Measurements from ENCODE around the gene HNRNPH2. TPM values are rescaled to one million over a fixed set of nuclear protein-coding genes. Genes with fewer than 3 reads are reported as not detected.

The HNRNPH2 gene
- total RNA-seq, 1 donor: 29.9 TPM

DNA sequence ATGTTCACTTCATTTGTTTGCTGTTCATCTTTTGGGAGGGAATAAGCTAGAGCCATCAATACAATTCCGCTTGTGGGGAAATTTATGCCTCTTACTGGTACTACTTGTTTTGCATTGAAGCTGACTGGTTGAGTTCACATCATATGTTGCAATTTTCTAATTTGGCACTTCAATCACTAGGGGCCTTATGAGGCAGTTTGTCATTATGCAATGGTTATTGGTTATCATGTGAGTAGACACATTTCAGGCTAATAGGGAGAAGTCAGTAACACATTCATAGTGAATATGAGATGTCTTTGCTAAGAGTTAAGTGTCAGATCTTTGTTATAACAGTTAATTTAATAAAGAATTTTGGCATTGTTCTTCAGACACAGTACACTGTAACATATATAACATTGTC is 12.2 kb upstream of the HNRNPH2 start:
- DNase-seq (ENCODE audit: low read depth in 2 of 3, low spot score in 2 of 3): no peak

DNA sequence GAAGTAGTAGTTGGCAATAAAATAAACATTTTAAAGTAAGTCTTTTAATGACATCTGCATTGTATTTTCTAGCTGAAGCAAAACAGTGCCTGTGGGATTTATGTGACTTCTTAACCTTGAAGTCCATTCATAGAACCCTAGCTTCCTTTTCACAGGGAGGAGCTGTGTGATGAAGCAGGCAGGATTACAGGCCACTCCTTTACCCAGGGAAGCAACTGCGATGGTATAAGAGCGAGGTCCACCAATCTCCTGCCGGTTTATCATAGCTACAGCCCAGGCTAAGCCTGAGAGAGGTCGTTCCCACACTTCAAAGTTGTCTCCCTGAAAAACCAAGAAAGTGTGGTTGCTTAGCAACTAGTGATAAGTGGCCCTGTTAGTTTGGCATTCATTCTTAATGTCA is 10.2 kb upstream of the HNRNPH2 start:
- no peak for DNase-seq (ENCODE audit: low read depth in 2 of 3, low spot score in 2 of 3)

DNA sequence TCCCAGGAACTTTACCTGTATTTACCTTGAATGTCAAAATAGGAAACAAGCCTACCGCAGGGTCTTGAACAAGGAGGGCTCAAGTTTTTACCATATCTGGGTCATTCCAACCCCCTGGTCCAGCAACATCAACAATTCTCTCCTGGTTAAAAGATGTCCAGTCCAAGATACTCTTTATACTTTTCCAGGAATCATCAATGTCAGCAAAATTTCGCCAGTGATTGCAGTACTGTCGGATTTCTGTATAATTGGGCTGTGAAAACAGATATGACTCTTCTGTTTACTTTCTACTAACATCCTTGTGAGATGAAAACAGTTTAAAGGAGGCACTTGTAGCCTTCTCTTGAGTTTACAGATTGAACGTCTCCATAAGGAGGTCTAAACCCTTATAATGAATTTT is 9.3 kb upstream of the HNRNPH2 start:
- DNase-seq (ENCODE audit: low read depth in 2 of 3, low spot score in 2 of 3): no peak

DNA sequence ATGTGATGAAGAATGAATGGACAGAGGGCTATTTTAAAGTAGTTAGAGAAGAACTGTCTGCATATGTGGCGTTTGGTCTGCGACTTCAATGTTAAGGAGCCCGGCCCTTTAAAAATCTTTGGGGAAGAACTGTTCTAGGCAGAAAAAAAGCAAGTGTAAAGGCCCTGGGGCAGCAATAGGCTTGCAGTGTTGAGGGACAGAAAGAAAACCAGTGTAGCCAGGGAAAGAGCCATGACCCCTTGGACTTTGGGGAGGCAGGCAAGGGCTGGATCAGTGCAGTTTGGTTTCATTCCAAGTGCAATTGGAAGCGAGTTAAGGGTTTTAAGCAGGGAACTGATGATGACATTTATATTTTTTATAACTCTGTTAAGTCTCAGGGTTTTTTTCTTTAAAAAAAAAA is 8.2 kb upstream of the HNRNPH2 start:
- no peak for DNase-seq (ENCODE audit: low read depth in 2 of 3, low spot score in 2 of 3)

DNA sequence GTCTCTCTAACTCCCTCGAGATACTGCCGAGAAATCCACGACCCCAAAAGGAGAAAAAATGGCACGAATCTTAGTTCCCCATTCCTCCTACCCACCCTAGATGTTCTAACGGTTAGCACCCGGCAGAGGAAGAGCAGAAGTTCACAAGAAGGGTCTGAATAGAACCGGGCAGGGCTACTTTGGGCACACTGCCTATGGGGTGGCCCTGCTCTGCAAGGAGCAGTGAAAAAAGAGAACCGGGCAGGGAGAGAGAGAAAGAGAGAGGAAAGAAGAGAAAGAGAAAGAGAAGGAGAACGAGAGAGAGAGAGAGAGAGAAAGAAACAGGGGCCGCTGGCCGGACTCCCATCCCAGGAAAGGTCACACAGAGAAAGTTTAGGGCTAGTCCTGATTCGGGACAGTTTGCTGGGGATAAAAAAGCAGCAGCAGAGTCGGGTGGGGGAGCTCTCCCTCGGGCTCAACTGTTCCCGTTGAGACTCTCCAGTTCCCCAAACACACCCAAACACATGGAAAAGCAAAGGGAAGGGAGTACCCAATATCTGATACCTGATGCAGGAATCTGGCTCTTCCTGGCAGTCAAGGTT is 765 bp upstream of the HNRNPH2 start:
- DNase-seq (ENCODE audit: low read depth in 2 of 3, low spot score in 2 of 3): peak in 1 of 3 donors; percentile 54

DNA sequence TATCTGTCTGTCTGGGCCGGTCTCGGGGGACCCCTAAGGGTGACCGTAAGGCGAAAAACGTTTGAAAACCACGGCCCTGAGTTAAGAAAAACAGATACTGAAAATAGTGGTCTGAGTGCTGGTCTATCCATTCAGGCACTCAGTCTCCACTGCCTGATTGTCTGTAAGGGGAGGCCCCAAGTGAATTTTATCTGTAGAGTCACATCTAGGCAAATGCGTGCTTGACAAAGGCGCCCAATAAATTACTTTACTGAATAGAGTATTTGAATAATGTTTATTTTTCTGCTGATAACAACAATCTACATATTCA is 465 bp downstream of the HNRNPH2 start:
- no peak for DNase-seq (ENCODE audit: low read depth in 2 of 3, low spot score in 2 of 3)

DNA sequence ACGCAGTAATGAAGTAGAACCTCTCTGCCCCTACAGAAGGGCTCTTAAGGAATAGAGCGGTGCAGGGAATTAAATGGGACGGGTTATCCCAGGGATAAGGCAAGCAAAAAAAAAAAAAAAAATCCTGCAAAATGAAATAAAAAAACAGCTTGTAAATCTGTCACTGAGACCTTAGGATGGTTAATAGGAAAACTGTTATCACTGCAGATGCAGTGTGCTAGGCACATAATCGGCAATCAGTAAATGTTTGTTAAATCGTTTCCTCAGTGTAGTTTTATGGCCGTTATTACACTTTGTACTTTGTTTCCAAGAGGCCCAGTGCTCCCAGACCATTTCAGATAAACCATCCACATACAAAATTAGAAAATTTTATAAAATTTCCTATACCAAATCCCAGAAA is 1.0 kb downstream of the HNRNPH2 start:
- DNase-seq (ENCODE audit: low read depth in 2 of 3, low spot score in 2 of 3): no peak

DNA sequence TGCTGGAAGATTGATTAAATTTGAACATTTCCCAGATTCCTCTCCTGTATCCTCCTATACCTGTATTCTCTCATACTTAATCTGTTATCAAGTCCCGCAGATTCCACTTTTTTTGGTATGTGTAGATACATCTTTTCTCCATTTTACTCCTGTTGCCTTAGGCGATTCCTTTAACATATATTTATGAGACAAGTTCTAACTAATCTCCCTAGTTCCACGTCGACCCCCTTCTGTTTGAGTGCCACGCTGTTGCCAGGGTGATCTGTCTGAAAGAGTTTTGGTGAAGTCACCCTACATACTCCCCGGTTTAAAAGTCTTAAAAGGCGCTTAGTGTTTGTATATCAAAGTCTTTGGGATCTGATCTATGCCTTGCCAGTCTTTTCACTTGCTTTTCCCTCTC is 2.4 kb downstream of the HNRNPH2 start:
- no peak for DNase-seq (ENCODE audit: low read depth in 2 of 3, low spot score in 2 of 3)

DNA sequence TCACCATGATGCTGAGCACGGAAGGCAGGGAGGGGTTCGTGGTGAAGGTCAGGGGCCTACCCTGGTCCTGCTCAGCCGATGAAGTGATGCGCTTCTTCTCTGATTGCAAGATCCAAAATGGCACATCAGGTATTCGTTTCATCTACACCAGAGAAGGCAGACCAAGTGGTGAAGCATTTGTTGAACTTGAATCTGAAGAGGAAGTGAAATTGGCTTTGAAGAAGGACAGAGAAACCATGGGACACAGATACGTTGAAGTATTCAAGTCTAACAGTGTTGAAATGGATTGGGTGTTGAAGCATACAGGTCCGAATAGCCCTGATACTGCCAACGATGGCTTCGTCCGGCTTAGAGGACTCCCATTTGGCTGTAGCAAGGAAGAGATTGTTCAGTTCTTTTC is 4.0 kb downstream of the HNRNPH2 start:
- no peak for DNase-seq (ENCODE audit: low read depth in 2 of 3, low spot score in 2 of 3)

DNA sequence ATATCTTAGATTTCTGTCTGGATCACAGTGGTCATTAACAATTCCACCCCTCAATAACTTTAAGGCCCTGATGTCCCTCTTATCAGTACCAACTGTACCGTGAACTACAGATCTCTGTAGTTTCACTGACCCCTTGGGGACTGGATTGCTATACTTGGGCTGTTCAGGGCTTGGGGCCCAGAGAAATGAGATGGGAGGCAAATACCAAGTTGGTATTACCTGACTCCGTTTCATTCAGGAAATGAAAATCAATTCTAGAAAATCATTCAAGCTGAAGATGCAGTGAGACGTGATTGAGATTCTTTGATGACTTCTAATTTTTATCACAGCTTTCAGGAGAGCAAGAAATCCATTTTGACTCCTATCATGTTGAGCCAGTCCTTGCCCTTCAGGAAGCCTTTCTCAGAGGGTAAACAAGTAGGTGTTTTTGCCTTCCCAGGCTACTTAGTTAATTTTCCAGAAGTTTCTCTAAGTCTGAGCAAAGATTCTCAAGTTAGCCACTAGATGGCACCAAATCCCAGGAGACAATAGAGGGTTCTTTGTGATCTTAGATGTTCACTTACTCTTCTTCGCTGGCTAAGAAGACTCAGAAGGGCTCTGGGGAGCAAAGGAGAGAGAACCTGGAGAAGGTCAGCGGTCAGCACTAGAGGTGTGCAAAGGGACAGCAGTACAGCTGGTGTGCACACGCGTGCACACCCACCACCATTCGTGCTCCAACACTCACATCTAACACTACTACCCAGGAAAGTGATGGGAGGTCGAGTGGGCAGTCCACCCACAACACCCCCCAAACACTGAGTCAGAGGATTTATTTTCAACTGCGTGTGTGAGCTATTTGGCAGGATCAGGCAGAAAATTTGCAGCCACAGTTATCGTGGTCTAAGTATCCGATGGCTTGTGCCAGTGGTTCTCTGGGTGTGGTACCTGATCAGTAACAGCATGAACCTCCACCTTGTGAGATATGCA is 7.4 kb downstream of the HNRNPH2 start:
- peak in 2 of 3 donors; percentile 55 to 82 for DNase-seq (ENCODE audit: low read depth in 2 of 3, low spot score in 2 of 3)

DNA sequence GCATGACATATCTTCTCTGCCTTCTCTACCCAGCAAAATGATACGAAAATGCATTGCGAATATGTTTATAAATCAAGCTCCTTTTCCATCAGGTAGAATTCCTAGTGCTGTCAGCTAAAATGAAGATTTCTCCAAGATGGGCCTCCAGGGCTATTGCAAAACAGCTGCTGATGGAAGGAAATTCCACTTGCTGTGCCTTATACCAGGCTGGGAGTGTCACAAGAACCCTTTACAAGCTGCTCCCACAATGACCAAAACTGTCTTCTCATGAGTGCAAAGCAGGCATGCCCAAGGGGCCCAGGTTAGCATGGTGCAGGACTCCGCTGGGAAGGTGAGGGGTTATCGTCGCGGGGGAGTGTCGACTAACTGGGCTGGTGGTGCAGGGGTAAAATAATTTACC is 8.7 kb downstream of the HNRNPH2 start:
- no peak for DNase-seq (ENCODE audit: low read depth in 2 of 3, low spot score in 2 of 3)

DNA sequence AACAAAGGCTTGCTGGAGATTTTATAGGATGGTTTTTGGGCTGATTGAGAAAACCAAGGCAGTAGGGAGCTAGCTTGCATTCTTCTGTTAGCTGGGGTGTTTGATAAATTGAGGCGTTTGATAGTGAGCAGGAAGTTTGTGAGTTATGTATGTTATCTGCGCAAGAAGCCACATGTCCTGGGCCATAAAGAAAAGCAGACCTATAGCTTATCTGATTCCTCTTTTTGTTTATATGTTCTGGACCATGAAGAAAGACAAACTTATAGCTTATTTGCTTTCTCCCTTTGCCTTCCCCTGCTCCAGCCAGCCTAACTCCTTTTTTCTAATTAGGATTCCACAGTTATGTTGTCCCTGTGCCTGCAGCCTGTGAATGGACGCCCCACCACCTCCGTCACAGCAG is 9.2 kb downstream of the HNRNPH2 start:
- no peak for DNase-seq (ENCODE audit: low read depth in 2 of 3, low spot score in 2 of 3)

DNA sequence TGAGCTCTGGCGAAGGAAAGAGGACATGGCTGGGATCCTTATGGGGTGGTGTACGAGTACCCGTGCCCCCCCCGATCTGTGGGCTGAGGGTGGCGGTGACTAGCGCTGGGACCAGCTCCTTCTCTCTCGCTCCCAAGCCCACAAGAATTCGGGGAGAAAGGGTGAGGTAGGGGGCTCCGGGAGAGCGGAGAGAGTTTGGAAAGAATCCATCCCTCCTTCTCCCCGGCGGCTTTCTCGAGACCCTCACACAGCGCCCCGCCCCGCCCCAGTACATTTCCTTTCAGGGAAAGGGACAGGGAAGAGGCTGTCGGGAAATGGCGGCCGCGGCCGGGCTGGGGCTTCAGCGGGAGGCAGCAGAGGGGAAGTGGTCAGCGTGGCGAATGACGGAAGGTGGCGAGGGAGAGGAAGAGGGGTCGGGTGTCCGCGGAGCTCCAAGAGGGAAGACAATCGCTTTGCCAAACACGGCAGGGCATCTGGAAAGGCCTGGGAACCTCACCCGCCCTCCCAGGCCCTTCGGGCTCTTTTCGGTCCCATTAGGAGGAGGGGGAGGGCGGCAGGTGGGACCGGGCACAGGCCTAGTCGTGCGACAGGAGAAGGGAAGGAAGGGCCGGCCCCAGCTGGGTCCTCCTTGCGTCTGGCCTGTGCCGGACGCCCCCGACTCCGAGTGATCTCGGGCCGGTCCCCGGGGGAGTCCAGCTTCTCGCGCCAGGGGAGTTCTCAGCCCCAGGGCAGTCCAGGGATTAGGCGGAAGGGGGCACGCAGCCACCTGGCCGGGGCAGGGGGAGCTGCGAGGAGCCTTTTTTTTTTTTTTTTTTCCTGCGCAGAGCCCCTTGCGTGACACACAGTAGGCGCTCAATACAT is 10.2 kb downstream of the HNRNPH2 start:
- peak in 1 of 3 donors; percentile 44 for DNase-seq (ENCODE audit: low read depth in 2 of 3, low spot score in 2 of 3)

DNA sequence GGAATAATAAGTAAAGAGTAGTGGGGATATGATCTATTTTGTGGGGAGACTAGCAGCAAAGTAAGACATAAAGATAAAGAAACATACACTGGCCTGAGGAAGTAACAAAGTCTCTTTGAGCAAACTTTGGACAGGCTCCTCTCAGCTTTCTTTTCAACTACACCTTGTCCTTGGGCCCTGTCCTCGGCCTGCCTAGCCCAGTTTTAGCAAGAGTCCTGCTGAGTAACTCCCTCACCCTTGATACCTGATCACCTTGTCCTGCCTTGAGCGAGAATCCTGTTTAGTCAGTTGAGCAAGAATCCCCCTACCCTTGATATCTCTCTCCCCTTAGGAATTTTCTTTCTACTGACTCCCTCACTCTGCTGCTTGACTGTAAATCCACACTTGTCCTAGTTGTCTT is 11.5 kb downstream of the HNRNPH2 start:
- no peak for DNase-seq (ENCODE audit: low read depth in 2 of 3, low spot score in 2 of 3)

DNA sequence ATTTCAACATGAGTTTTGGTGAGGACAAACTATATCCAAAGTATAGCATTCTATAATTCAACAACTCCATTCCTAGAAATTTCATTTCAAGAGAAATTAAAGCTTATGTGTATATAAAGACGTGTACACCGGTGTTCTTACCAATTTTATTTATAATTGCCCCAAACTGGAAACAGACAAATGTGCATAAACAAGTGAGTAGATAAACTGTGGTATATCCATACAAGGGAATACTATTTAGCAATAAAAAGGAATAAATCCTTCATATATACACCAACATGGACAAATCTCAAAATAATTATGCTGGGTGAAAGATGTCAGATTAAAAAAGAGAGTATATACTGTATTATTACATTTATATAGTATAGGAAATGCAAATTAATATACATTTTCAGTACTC is 19.9 kb downstream of the HNRNPH2 start:
- DNase-seq (ENCODE audit: low read depth in 2 of 3, low spot score in 2 of 3): no peak

DNA sequence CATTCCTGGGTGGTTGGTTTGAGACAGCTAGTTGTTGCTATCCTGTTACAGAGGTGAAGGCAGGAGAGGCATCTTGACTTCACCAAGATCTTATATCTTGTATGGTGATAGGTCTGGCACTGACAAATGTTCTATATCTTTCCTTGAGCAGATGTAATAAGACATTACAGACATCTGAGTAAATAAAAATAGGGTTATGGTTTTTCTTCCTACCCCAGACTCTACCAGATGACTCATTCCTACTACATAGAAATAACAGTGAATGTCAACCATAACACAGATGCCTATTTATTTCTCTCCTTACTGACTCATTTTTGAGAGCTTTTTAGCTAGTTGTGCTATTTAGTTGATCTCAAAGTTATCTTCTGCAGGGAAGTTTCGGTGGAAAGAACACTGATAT is 21.9 kb downstream of the HNRNPH2 start:
- DNase-seq (ENCODE audit: low read depth in 2 of 3, low spot score in 2 of 3): no peak

DNA sequence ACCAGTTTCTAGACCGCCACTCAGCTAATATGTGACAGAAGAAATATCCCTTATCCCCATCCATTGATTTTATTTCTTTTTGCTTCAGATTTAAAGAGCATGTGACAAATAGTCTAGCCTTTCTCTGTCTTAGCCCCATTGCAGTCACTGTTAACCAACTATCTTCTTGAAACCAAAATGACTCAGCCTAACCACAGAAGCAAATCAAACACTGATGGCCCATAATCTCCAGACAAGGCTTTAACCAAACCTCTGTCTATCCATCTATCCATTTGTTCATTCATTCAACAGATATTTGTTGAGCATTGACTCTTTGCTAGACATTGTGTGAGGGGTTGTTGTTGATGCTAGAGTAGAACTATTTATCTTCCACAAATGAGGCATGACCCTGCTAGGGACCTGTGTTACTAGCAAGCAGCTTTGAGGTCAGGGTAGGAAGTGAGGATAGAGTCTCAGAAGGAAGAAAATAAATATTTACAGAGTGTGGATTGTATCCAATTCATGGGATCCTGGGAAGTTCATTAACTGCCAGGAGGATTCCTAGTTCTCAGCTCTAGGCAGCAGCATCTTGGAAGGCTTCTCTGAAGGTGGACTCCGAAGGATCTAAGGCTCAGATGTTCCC is 22.5 kb downstream of the HNRNPH2 start:
- DNase-seq (ENCODE audit: low read depth in 2 of 3, low spot score in 2 of 3): no peak

DNA sequence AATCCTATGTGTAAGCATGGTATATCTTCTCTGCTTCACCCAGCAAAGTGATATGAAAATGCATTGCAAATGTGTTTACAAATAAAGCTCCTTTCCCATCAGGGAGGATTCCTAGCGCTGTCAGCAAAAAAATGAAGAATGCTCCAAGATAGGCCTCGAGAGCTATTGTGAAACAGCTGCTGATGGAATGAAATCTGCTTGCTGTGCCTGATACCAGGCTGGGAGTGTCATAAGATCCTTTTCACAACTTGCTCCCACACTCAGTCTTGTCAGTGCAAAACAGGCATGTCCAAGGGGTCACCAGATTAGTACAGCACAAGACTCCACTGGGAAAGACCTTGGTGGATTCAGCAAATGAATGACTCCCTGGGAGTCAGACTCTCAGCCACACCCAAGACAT is 34.1 kb downstream of the HNRNPH2 start:
- no peak for DNase-seq (ENCODE audit: low read depth in 2 of 3, low spot score in 2 of 3)

DNA sequence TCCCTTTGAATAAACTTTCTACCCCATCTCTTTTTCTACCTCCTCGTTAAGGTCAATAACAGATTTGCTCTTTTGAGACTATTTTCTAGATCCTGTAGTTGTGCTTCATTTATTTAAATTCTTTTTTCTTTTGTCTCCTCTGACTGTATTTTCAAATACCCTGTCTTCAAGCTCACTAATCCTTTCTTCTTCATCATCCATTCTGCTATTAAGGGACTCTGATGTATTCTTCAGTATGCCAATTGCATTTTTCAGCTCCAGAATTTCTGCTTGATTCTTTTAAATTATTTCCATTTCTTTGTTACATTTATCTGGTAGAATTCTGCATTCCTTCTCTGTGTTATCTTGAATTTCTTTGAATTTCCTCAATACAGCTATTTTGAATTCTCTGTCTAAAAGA is 41.3 kb downstream of the HNRNPH2 start:
- no peak for DNase-seq (ENCODE audit: low read depth in 2 of 3, low spot score in 2 of 3)

DNA sequence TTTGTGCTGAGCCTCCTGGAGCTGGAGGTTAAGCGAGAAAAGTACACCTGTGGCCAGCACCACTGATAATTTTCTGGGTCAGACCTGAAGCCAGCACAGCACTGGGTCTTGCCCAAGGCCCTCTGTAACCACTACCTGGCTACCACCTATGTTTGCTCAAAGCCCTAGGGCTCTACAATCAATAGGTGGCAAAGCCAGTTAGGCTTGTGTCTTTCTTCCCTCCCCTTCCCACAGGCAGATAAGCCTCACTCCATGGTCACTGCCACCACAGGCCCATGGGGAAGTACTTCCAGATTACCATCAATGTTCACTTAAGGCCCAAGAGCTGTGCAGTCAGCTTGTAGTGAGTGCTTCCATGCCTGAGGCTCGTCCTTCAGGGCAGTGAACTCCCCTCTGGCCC is 42.1 kb downstream of the HNRNPH2 start:
- no peak for DNase-seq (ENCODE audit: low read depth in 2 of 3, low spot score in 2 of 3)

DNA sequence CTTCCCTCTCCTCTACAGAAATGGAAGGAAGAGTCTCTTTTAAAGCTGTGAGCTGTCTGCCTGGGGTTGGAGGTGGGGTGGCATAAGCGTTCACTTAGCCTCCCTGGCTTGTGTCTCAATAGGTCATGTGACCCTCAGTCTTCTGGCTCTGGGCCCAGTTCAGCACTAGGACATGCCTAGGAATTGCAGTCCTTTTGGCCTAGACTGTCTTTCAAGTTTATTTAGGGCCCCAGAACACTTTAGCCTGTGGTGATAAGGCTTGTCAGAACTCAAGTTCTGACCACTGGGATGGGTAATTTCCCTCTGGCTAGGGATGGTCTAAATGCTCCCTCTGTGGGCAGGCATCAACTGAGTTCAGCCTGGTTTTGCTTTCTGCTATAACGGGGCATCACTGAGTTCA is 42.9 kb downstream of the HNRNPH2 start:
- DNase-seq (ENCODE audit: low read depth in 2 of 3, low spot score in 2 of 3): no peak
